Inferior parietal cortex (tissue), 1 donor: ENCODE measurements around the gene PIK3IP1.

Experiments
- DNase-seq: peaks from one replicate; pipeline ENCODE4 v3.0.0-alpha.2; 2016; ENCODE audit errors: extremely low spot score

PIK3IP1 gene

GRCh38 chr22:31308181-31308580, 15.9 kb upstream of the PIK3IP1 start:
- no peak for DNase-seq

- no peak for DNase-seq
These were observed 12.9 kb upstream of the PIK3IP1 start for GRCh38 chr22:31305194-31305593.

- no peak for DNase-seq
These were observed 10.2 kb upstream of the PIK3IP1 start for GRCh38 chr22:31302537-31302936.

- no peak for DNase-seq
These were observed 9.7 kb upstream of the PIK3IP1 start for GRCh38 chr22:31302006-31302405.

GRCh38 chr22:31300896-31301295, 8.6 kb upstream of the PIK3IP1 start:
- no peak for DNase-seq

- no peak for DNase-seq
These were observed 3.8 kb upstream of the PIK3IP1 start for GRCh38 chr22:31295831-31296657.

- no peak for DNase-seq
These were observed 3.1 kb upstream of the PIK3IP1 start for GRCh38 chr22:31295360-31295759.

GRCh38 chr22:31291481-31292235, 630 bp downstream of the PIK3IP1 start:
- DNase-seq = no peak

GRCh38 chr22:31290494-31291471, 1.5 kb downstream of the PIK3IP1 start:
- DNase-seq = peak; percentile 93

- no peak for DNase-seq
These were observed 2.9 kb downstream of the PIK3IP1 start for GRCh38 chr22:31289344-31289743.

- no peak for DNase-seq
These were observed 3.6 kb downstream of the PIK3IP1 start for GRCh38 chr22:31288496-31289240.

GRCh38 chr22:31287818-31288495, 4.3 kb downstream of the PIK3IP1 start:
- no peak for DNase-seq

GRCh38 chr22:31286360-31287255, 5.7 kb downstream of the PIK3IP1 start:
- DNase-seq = no peak

- no peak for DNase-seq
These were observed 7.8 kb downstream of the PIK3IP1 start for GRCh38 chr22:31284281-31285155.

- no peak for DNase-seq
These were observed 9.4 kb downstream of the PIK3IP1 start for GRCh38 chr22:31282748-31283468.

- no peak for DNase-seq
These were observed 10.6 kb downstream of the PIK3IP1 start for GRCh38 chr22:31281733-31282132.

GRCh38 chr22:31279821-31280505, 12.3 kb downstream of the PIK3IP1 start:
- DNase-seq = no peak
